ENCODE results near the gene CHD2.
"Not testable (repeated sequence)": the region's sequence is repeated elsewhere in the genome, so short reads cannot be mapped to it uniquely, and the experiment has no call there.

CHD2 gene

DNA sequence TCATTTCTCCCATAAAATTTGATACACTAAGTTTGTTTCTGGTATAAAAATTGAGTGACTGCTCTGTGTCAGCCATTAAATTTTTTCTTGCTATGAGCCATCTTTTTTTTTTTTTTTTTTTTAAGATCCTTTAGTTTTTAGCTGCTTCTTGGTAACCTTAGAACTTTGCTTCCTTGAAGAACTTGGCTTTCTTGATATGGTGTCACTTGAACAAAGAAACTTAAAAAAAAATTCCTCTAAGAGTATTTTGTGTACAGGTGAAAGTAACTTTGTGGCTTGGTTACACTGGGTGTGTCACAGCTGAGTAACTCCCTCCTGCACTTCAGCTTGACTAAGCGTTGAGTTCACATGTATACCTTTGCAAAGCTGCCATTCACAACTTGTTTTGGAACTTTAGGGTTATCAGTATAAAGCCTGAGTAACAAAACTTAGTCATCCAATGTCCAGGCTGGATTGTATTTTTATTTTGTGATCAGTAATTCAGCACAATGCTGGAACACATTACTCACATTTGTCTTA lies 6.5 kb downstream of the CHD2 start:
- peak; percentile 78 for DNase-seq

DNA sequence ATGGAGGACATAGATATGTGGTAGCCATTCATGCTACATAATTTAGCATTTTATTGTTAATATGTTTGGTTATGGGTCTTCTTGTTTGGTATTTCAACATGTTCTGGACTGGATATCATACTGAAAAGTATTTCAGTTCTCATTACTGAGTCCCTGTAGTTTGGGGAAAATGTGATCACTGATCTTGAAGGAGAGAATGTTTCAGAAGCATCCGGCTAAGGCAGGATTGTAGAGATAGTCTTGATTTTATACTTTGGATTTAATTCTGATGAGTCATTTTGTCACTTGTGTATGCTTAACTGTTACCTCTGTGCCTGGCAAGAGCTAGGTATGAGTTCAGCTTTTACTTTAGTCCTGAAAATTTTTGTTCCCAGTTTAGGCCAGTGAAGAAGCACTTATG lies 7.1 kb downstream of the CHD2 start:
- no peak for DNase-seq

- peak; percentile 54 for DNase-seq
Observed at GRCh38 chr15:92907896-92908712, 8.0 kb downstream of the CHD2 start.

GRCh38 chr15:92908713-92909057 lies 8.6 kb downstream of the CHD2 start:
- DNase-seq: no peak

DNA sequence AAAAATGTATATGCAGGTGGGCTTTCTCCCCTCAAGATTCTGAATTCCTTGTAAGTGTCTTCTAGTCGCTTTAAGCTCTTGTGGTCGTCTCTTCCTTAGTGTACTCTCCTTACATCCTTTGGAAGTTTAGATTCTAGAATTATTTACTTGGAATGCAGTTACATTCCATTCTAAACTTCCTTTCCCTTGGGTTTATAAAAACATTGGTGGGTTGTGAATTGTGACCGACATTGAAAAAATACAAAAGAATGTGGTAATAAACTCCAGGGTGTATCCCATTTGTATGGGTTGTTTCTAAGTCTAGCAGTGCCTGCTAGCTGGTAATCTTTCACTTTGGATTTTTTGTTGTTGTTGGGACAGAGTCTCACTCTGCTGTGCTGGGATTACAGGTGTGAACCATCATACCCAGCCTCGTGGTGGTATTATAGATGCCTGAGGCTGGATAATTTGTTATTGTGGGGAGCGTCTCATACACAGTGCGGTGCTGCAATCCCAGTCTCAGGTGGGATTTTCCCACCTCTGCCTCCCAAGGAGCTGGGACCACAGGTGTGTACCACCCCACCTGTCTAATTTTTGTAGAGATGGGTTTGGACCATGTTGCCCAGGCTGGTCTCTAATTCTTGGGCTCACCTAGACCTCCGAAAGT lies 9.1 kb downstream of the CHD2 start:
- no peak for DNase-seq

GRCh38 chr15:92910451-92910850 lies 10.3 kb downstream of the CHD2 start:
- no peak for DNase-seq

DNA sequence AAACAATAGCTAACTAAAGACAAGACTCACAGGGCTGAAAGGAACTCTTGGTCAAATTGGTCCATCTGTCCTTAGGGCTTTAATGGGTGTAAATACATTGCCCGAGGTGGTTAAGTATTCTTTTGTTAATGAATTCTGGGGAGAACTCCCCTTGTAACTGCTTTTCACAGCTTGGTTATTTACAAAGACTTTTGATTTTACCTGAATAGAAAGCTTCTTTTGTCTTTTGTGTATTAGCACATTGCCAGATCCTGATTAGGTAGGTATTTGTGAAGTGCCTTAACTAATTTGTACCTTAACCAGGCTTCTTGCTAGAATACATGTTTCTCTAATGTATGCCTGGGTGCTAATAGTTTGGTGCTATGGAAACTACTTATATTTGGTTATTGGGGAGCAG lies 14.0 kb downstream of the CHD2 start:
- no peak for DNase-seq

DNA sequence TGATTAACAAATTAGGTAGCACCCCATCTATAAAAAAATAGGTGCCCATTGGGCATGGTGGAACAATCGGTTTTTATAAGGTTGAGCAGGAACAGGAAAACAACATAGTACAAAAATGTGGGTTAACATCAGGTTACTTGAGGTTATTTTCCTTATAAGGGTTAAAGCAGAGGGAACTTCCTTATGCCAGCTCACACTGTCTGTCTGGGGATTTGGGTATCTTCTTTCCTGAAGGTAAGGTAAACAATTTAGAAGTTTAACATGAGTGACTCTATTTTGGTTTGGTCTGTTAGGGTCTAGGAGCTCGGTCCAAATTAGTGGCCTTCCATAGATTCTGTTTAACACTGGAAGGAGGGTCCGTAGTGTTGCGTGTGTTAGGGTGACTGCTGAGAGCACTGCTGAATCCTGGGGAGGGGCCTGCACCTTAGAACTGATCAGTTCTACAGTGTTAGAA lies 14.7 kb downstream of the CHD2 start:
- peak; percentile 71 for DNase-seq

GRCh38 chr15:92915766-92916435 lies 15.8 kb downstream of the CHD2 start:
- no peak for DNase-seq

- peak; percentile 92 for DNase-seq
Observed at GRCh38 chr15:92917598-92918407, 17.7 kb downstream of the CHD2 start.

GRCh38 chr15:92918881-92919280 lies 18.8 kb downstream of the CHD2 start:
- DNase-seq: not testable (repeated sequence)

- DNase-seq: no peak
Observed at GRCh38 chr15:92920595-92921161, 20.6 kb downstream of the CHD2 start.

GRCh38 chr15:92921215-92922131 lies 21.3 kb downstream of the CHD2 start:
- DNase-seq: no peak

GRCh38 chr15:92922418-92923002 lies 22.4 kb downstream of the CHD2 start:
- no peak for DNase-seq

- no peak for DNase-seq
Observed at GRCh38 chr15:92924216-92924615, 24.1 kb downstream of the CHD2 start.

- no peak for DNase-seq
Observed at GRCh38 chr15:92925454-92925853, 25.3 kb downstream of the CHD2 start.

DNA sequence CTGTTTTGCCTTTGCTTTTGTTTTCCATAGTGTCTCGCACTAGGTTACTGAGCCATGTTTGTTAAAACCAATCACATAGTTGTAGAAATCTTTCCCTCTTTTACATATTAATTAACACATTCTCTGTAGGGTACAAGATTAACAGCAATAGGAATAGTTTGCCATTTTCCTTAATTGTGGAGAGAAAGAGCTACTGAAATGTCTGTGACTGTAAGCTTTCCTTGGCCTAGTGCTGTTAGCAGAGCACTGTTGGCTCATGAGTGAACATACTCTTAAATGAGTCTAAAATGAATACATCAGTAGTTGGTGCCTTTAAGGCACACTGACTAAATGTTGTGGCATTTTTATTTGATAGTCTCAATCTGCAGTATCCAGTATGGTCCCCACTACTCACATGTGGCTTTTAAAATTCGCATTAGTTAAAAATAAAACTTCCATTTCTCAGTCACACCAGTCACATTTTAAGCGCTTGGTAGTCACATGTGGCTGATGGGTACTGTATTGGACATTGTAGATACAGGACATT lies 28.2 kb downstream of the CHD2 start:
- DNase-seq: no peak

- no peak for DNase-seq
Observed at GRCh38 chr15:92929002-92929401, 28.9 kb downstream of the CHD2 start.

- no peak for DNase-seq
Observed at GRCh38 chr15:92930054-92930621, 30.0 kb downstream of the CHD2 start.

- no peak for DNase-seq
Observed at GRCh38 chr15:92930776-92931175, 30.7 kb downstream of the CHD2 start.

All from CD4-positive, alpha-beta T cell treated with Interleukin-12 subunit alpha and Interleukin-12 subunit beta, for 1 hour (primary cell).